Ovary (tissue), 9 donors: ENCODE data around the gene LRFN4. TPM values are rescaled to one million over a fixed set of nuclear protein-coding genes. Genes with fewer than 3 reads are reported as not detected.
A peak's percentile ranks its signal among the peaks of the same experiment; 100 is the strongest.

ENCODE experiments used
- DNase-seq, 5 donors: peaks; one replicate each; pipeline ENCODE4 v3.0.0-alpha.2; 2019 to 2020
- H3K27ac ChIP-seq, 2 donors: fragments of 200-600 bp; one replicate each; pipeline versions ENCODE4 v1.5.1 to v1.8.0; 2019 to 2022
- H3K27me3 ChIP-seq: fragments of 200-600 bp; one replicate; pipeline ENCODE4 v1.8.0; 2022
- H3K36me3 ChIP-seq: fragments of 200-600 bp; sonication (generic); one replicate; pipeline ENCODE4 v1.5.1; 2019
- H3K4me1 ChIP-seq: one replicate; pipeline ENCODE4 v1.8.1; 2013; ENCODE audit warnings: mild to moderate bottlenecking, moderate library complexity; ENCODE audit not compliant: insufficient read depth
- H3K4me3 ChIP-seq: fragments of 200-600 bp; sonication (generic); one replicate; pipeline ENCODE4 v1.5.1; 2017
- H3K9me3 ChIP-seq, 2 donors: fragments of 200-600 bp in 1 of 2; sonication (generic) in 1 of 2; one replicate each; pipeline versions ENCODE4 v1.5.1 to v1.8.1; 2013 to 2019; ENCODE audit warnings: mild to moderate bottlenecking in 1 of 2, moderate library complexity in 1 of 2
- CTCF ChIP-seq, 3 donors: fragments of 450-650 bp in 2 of 3; fragments of 200-600 bp in 1 of 3; IDR thresholded peaks; one replicate each; pipeline versions ENCODE4 v1.5.1 to v1.8.0; 2016 to 2022; ENCODE audit warnings: antibody characterized with exemption in 3 of 3, mild to moderate bottlenecking in 1 of 3
- EP300 ChIP-seq: sonication (generic); formaldehyde crosslinking; IDR thresholded peaks from one replicate; pipeline ENCODE4 v1.6.1; 2017; ENCODE audit warnings: antibody characterized with exemption
- POLR2A ChIP-seq: fragments of 450-650 bp; IDR thresholded peaks from one replicate; pipeline ENCODE4 v1.6.1; 2017; ENCODE audit warnings: antibody characterized with exemption, mild to moderate bottlenecking, moderate library complexity
- WGBS, 3 donors: extraction: QIAGEN DNeasy Blood & Tissue Kit in 1 of 3; methylation state at CpG; one replicate each; pipeline versions ENCODE4 v1.1.5 to v1.1.7; 2013 to 2017; 5-methylcytosine and 5-hydroxymethylcytosine counted together
- intact Hi-C, 4 donors: fragments of 100-400 bp; cut with DNase I; formaldehyde crosslinking; loops; one replicate each; pipeline versions ENCODE4 v1.11.0 to v1.15.1; 2022 to 2023
- polyA plus RNA-seq, 2 donors: library from polyadenylated mRNA; stranded (reverse); fragments of 200-250 nt in 1 of 2; fragments of 350-450 nt in 1 of 2; fragmentation: Illumina TruSeq in 1 of 2; extraction: RNeasy Lipid Tissue Mini Kit (QIAGEN cat#74804) in 1 of 2; gene quantifications; one replicate each; pipeline ENCODE4 v1.2.3, GENCODE V29; 2013 to 2014
- total RNA-seq, 7 donors: library from RNA; depleted of rRNA in 2 of 7; stranded (reverse); fragments of >200 nt in 2 of 7; fragmentation: NEBNext Ultra II Directional in 3 of 7; extraction: Animal tissue kit (Norgen Biotek cat#: 25700) in 3 of 7; gene quantifications; one replicate each; pipeline versions ENCODE4 v1.1.0 to v1.2.4, GENCODE V29; 2016 to 2023
- donor health status: DM: no; HTN: no; CAD: no; lungs with moderate emphysema.
- donor health status: DM: no; HTN: no; CAD: no.
- donor health status: Bipolar disorder and iron deficiency.
- donor health status: DM: yes; HTN: yes; CAD: no.
- donor health status: DM: no; HTN: no; CAD: no.
- donor health status: DM: yes; HTN: yes; CAD: no.

Gene LRFN4
- total and polyA plus RNA-seq, 9 donors, result 1.3 to 18.1 (median 9.3) TPM; not detected in 1

- peaks cover under 1% of the 10 kb centered on the region for H3K4me1 ChIP-seq
- no peaks in the 10 kb centered on the region for H3K36me3 ChIP-seq
- DNase-seq, result peak in 3 of 5 donors; percentile 15 to 35 (median 26)
- H3K27me3 ChIP-seq, result no peaks in the 10 kb centered on the region
- TF ChIP-seq EP300 (no peak), POLR2A (no peak), CTCF (IDR thresholded peaks at IDR 0.05) (no peak)
- H3K9me3 ChIP-seq, result no peaks in the 10 kb centered on the region
- intact Hi-C loops, result no loop called here
- no peak overlapping the region for H3K27ac ChIP-seq
- no peak overlapping the region for H3K4me3 ChIP-seq
- 88 to 91% (median 90%) methylated on average over 23 of the region's 23 CpGs for WGBS, 3 donors
These were observed 6.2 kb upstream of the LRFN4 start for GRCh38 chr11:66850588-66851238.

- Histone ChIP-seq H3K9me3 (no peaks in the 10 kb centered on the region), H3K36me3 (no peaks in the 10 kb centered on the region), H3K4me1 (peaks cover 3% of the 10 kb centered on the region), H3K27me3 (no peaks in the 10 kb centered on the region), H3K27ac (no peak overlapping the region), H3K4me3 (no peak overlapping the region)
- DNase-seq, result peak in 1 of 5 donors; percentile 32
- TF ChIP-seq POLR2A (no peak), EP300 (no peak), CTCF (IDR thresholded peaks at IDR 0.05) (no peak)
- intact Hi-C loops, result no loop called here
- WGBS, 3 donors, result 82 to 85% (median 83%) methylated on average over 4 of the region's 4 CpGs
These were observed 5.6 kb upstream of the LRFN4 start for GRCh38 chr11:66851239-66851596.

GRCh38 chr11:66851698-66852465 is 5.0 kb upstream of the LRFN4 start:
- Histone ChIP-seq H3K4me1 (peaks cover 3% of the 10 kb centered on the region), H3K9me3 (no peaks in the 10 kb centered on the region), H3K27me3 (no peaks in the 10 kb centered on the region), H3K4me3 (no peak overlapping the region), H3K36me3 (no peaks in the 10 kb centered on the region), H3K27ac (no peak overlapping the region)
- intact Hi-C loops, result no loop called here
- WGBS, 3 donors, result 73 to 80% (median 75%) methylated on average over 26 of the region's 26 CpGs
- no peak for TF ChIP-seq POLR2A
- TF ChIP-seq CTCF (IDR thresholded peaks at IDR 0.05), result no peak
- TF ChIP-seq EP300, result no peak
- DNase-seq, result peak in 2 of 5 donors; percentile 14 to 34

- Histone ChIP-seq H3K4me1 (peaks cover 3% of the 10 kb centered on the region), H3K36me3 (no peaks in the 10 kb centered on the region), H3K27ac (no peak overlapping the region), H3K4me3 (no peak overlapping the region), H3K9me3 (no peaks in the 10 kb centered on the region), H3K27me3 (no peaks in the 10 kb centered on the region)
- peak in 2 of 5 donors; percentile 20 to 31 for DNase-seq
- WGBS, 3 donors, result 83 to 86% (median 84%) methylated on average over 26 of the region's 26 CpGs
- TF ChIP-seq POLR2A (no peak), CTCF (IDR thresholded peaks at IDR 0.05) (no peak), EP300 (no peak)
- intact Hi-C loops, result no loop called here
These were observed 4.2 kb upstream of the LRFN4 start for GRCh38 chr11:66852466-66853241.
